Frontal cortex (tissue), 4 donors: Measurements from ENCODE around the gene PLCB1. TPM values are rescaled to one million over a fixed set of nuclear protein-coding genes. Genes with fewer than 3 reads are reported as not detected.

ENCODE experiments used
- DNase-seq, 2 donors: peaks; one replicate each; pipeline ENCODE4 v3.0.0; 2012; ENCODE audit warnings: low spot score in 2 of 2
- FAIRE-seq: peaks from 2 replicates; lab custom pipeline; 2012; peaks lifted over from hg19 to GRCh38; lab: Jason Lieb, UNC
- total RNA-seq: library from RNA; depleted of rRNA; stranded (reverse); fragments of >200 nt; gene quantifications from one replicate; pipeline ENCODE4 v1.2.3, GENCODE V29; 2014
- donor health status: control.
- donor health status: control.
- donor health status: control.

Gene PLCB1
- total RNA-seq, 1 donor from 2014 or later = 48.9 TPM

DNA sequence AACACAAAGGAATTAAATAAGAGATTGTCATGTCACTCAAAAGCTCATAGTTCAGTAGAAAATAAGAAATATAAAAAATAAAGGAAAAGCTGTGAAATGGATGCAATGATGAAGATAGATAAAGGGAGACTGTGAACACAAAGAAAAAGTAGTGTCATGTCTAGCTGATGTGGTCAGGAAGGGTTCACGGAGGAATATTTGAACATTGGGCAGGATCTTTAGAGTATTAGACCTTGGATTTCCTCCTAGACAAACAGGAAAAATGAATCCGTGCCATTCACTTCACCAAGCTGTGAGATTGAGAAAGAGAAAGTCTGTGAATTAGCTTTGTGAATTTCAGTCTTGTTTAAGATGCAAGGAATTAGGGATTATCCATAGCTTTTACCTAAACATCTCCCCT lies 522.4 kb downstream of the PLCB1 start:
- no peak for FAIRE-seq
- no peak for DNase-seq

DNA sequence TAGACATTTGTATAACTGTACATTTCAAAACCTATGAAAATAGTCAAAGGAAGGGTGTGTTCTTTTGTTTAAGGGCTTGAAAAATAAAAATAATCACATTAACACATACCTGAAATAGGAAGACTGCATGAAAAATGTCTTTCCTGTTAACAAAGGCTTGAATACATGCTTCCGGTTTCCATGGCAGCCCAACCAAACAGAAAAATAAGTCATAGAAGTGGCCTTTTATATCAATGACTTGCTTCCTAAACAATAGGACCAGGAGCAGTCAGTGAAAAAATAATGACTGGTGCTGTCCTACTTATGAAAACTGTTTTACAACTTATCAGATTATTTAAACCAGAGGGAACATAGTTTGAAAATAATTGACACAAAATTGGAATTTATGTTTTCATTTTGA lies 524.3 kb downstream of the PLCB1 start:
- FAIRE-seq = no peak
- no peak for DNase-seq

DNA sequence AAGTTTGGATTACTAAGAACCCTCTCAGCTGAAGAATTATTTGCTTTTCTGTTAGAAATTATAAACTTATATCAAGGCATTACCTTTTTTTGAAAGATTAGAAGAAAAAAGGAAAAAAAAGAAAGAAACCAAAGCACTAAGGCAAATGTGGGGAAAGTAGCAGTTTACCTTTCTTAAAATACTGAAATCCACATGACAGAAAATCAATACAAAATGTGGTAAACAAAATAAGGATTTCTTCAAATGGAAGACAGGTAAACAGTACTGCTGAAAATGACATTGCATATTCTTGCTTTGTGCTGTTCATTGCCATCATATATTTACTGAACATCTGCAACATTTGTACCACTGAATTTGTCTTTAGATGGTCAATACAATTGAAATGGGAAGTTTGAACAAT lies 525.6 kb downstream of the PLCB1 start:
- FAIRE-seq (no peak), DNase-seq (no peak)

DNA sequence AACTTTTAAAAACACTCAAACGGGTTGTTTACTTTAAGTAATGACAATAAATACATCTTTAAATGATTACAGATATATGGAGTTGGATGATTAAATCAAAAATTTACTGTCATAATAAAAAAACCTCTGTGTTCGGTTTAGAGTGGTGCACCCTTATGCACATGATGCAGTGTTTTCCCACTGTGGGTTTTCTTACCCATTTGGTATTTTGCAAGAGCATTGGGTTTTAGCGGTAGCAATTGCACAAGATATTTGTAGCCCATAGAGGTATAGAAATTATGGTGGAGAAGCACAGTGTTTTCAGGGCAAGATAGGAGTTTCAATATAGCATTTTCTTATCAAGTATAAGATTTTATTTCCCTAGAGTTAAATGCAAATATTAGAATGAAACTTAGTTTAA lies 526.0 kb downstream of the PLCB1 start:
- DNase-seq (no peak), FAIRE-seq (no peak)

DNA sequence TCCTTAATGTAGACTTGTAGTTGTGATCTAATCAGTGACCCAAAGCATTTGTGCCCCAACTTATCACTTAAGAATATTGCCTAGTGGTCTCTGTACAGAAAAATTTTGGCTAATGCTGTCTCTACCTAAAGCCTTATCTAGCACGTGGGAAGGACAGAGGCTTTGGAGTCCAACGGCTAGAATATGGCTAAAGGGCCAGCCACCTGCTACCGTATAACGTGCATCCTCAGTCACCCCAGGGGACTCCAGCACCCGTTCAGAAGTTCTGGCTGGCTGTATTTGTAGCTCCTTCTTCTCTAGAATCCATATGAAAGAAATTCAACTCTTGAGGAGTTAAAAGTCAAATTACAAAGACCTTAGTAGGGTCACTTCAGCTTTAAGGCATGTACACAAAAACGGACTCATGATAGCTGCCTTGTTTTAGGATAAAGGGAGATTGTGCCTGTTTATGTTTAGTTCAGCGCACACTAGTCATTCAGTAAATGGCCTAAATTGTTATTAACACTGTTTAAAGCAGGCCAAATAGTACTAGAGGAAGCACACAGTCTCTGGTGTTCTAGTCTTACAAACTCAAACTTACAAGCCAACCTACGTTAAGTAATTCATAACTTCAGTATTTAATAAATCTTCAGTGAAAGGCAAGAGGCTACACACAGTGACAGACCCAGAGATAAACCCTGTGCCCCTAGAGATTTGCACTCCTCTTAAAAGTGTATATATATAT lies 529.3 kb downstream of the PLCB1 start:
- no peak for DNase-seq
- FAIRE-seq = no peak

DNA sequence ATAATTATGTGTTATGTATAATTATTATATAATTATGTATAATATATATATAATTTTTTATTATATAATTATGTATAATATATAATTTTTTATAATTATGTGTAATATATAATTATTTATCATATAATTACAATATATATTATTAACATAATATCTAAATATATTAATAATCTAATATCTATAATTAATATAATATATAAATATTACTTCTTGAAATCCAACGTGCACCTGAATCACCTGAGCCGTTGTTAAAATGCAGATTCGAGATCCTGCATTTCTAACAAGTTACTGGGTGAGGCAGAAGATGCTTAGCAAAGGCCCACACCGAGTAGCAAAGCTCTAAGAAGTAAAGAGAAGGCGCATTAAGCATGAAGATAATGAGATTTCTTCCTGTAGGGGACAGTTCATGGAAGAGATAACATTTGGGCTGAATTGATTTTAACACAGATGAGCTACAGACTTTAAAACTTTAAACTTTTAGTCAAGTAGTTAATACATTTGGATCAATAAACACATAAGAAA lies 530.4 kb downstream of the PLCB1 start:
- no peak for DNase-seq
- FAIRE-seq = no peak

DNA sequence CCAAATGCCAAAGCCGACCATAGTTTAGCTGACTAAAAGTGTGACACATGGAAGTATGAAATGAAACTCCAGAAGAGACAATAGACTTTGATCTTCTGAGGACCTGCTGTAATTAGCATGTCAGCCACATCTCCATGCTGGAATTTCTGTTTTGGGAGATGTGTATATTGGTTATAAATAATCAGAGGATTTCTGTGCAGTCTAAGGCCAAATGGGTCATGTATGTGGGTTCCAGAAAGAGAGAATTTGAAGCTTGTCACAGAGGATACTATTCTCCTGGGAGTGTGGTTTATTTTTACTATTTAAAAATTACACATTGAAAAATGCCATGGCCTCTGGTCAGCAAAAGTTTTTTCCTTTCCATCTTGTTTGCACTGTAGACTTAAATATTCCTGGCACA lies 531.4 kb downstream of the PLCB1 start:
- FAIRE-seq = no peak
- DNase-seq = no peak

DNA sequence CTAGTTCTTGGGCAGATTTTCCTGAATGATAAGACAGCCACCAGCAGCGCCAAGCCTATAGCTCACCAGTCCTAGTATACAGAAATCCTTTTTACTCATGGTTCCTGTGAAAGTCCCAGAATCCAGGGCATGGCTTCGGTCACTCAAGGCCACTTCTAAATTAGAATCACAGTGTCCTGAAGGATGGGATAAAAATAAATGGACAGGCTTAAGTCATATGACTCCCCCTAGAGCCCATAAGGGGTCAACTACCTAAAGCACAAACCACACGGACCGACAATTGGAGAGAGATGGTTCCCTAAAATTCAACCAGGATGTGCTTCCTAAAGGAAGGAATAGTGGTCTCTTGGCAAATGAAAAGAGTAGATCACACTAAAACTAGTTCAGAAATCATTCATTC lies 532.7 kb downstream of the PLCB1 start:
- no peak for DNase-seq
- FAIRE-seq = no peak

DNA sequence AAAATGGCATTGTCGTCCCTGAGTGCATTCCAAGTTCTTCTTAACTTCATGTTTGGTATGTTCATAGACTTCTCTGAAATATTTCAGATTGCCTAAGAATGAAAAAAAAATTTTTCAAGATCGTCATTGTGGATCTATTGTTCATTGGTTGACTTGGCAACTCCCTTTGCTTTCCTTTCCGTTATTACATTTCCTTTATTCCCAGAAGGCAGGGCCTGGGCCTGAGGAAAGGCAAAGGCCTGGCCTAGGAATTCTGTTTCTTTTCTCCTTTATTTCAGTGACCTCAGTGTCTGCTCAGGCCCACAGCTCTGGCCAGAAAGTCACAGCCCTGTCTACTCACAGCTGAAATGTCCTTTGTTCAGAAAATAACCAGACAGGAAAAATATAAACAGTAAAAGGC lies 535.2 kb downstream of the PLCB1 start:
- FAIRE-seq (no peak), DNase-seq (no peak)

DNA sequence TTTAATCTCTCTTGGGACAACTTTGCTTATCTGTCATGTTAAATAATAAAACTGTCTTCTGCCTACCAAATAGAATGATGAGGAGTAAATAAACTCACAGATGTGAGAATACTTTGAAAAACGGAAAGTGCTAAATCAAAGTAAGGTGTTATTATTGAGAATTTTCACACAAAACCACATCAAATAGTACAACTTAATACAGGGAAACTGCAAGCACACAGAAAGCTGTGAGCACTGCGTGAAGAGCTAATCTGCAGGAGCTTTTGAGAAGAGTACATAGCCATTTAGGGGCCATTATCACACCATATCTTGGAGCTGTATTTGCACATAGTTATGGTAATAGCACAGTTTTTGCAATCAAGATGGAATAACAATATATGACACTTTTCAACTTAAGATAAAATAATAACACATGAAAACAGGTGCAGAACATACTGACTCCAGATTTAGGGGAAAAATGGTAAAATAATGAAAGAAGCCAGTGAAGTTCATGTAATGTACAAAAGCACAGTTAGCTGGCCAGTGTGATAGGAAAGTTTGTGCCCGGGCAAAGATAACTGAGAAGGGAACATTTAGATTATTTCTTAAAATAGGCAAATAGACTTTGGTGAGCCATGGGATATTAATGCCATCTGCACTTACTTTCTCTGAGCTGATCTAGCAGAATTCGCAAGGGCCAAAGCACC lies 538.3 kb downstream of the PLCB1 start:
- FAIRE-seq (no peak), DNase-seq (no peak)

DNA sequence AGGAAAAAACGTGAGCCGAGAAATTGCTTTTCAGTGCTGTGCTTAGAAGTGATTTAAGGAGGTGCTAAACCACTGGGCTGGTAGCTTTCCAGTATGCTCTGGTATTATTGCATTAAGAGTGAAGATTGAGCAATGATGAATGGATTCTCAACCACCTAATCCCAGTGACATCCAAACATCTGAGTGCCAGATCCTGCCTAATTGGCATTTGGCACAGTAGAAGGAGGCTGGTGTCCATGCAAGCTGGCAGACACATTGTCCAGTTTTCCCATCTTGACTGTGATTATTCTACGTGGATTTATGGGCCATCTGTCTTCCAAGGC lies 538.8 kb downstream of the PLCB1 start:
- FAIRE-seq (no peak), DNase-seq (no peak)

DNA sequence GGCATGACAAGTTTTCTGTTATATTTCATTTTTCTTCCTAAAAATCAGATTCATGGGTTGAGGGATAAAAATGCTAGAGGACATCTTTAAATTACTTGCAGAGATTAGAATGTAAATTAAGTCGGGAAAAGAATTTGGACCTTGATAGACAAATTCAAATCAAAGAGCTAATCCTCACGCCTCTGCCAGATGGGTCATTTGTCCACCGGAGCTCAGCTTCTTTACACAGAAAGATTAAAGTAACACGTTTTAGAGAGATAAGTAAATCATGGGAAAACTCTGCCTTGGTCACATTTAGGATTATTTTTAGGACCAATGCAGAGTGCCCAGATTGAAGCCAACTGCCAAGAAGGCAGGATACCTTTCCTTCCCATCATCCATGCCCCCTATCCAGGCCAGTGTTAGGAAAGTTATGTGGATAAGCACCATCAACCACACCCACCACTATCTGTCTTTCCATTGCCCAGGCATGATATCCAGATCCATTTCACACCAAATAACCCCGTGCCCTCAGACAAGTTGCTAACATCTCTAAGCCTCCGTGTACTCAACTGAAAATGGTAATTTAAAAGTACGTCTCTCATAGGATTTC lies 539.4 kb downstream of the PLCB1 start:
- FAIRE-seq (no peak), DNase-seq (no peak)

DNA sequence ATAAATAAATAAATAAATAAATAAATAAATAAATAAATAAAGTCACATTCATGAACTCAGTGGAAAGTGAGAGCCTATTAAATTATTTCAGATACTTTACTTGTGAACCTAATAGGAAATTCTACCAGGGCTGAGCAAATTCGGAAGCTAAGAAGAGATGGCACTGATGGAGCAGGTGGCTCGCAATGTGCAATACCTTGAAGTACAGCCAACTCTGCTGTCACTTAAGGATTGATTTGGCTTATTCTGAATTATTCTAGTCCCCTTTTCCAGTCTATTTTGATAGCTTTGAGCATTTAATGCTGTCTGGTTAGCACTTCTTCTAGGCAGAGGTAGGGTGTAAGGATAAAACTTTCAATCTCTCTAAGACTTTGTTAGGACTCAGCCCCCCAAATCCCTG lies 541.0 kb downstream of the PLCB1 start:
- DNase-seq = no peak

DNA sequence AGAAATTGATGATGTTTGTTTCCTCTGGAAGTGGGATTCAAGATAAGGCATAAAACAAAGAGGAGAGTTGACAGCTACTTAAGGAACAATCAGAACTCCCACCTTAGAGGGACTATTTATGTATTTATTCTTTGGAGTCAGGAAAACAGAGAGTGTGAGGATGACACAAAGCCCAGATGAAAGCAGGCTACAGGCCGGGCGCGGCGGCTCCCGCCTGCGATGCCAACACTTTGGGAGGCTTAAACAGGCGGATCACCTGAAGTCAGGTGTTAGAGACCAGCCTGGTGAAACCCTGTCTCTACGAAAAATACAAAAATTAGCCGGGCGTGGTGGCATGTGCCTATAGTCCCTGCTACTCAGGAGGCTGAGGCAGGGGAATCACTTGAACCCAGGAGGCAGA lies 543.8 kb downstream of the PLCB1 start:
- no peak for FAIRE-seq
- DNase-seq = no peak

More for the DNA sequence above, 541.0 kb downstream of the PLCB1 start:
- no peak for FAIRE-seq

DNA sequence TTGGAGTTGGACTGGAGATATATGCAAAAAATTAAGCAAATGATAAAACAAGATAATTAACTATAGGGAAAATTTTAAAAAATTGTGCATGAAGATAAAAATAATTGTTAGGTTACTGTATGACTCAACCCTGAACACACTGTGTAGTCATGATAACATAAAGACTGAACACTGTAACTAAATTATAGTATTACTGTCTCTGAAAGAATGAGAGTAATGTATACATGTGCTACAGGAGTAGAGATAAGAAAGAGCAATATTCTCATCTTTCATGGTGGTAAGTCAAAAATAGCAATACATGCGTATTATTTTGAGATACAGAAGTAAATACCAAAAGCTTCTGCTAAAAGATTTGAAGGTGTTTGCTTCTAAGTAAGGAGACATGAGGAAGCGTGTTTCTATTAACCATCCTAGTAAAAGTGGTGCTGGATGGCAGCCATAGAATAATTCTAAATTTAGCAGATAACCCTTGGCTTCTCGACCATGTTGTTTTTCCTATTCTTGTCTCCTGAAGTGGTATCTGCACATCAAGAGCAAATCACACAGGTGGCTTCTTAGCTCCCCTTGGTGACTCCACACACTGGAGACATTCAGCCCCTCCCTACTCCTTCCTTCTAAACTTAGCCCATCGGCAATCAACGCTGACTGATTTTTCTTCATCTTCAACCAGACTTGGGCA lies 546.2 kb downstream of the PLCB1 start:
- DNase-seq = peak in 1 of 2 donors; percentile 5
- FAIRE-seq = no peak

DNA sequence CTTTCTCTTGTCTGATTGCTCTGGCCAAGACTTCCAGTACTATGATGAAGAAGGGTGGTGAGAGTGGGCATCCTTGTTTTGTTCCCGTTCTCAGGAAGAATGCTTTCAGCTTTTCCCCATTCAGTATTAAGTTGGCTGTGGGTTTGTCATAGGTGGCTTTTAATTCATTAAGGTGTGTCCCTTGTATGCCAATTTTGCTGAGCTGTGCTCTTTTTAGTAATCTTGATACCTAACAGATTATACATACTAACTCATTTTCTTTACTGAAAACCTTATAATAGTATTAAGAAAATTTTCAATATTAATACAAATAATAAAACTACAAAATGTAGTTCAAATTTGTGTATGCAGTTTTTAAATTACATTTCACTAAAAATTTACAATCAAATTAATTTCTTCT lies 557.3 kb downstream of the PLCB1 start:
- DNase-seq (no peak), FAIRE-seq (no peak)

DNA sequence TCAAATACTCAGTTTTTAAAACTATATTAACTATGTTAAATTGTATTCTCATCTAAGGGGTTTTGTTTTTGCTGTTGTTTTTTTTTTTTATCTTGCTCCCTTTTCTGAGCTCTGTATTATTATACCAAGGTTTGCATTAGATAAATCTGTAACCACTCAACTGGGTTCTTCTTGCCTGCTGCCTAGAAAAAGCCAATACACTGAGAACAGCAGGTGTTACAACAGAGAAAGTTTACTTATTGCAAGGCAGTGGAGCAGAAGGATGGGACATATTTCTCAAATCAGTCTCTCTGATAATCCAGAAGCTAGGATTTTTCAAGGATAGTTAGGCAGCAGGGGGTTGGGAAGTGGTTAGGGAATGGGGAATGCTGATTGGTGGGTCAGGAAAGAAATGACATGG lies 558.0 kb downstream of the PLCB1 start:
- no peak for DNase-seq
- FAIRE-seq = no peak

DNA sequence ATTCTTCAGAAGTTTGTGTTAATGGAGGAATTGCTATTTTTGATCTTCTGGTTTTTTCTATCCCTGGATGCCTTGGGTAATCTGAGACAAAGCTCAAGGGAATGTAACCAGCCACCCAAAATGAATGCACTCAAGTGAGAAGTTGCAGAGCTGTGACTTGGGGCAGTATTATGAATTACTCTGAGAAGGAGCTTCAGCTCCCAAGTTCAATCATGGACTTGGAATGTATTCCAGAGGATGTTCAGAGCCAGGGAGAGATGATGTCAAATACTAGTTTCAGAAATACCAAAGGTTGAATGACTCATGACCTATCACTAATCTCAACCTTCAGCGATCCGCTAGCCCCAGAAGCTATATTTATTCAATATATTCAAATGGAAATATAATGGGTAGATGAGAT lies 561.6 kb downstream of the PLCB1 start:
- no peak for FAIRE-seq
- DNase-seq = no peak

DNA sequence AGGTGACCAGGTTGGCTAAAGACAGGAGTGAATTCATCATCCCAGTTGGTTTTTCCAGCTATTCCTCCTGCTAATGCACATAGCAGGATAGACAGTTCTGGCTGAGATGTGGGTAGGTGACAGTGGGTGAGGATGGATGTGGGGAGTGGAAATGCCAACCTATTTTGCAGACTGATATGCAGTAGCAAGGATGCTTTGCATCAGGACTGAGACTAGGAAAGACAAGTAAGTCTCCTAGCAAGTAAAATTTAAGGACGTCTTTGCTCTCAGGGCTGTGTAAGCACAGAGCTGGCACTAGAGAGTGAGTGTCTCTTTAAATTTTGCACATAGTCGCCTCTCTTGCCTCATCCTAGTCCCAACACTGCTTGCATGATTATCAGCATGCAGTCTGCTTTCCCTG lies 568.7 kb downstream of the PLCB1 start:
- DNase-seq (no peak), FAIRE-seq (no peak)

DNA sequence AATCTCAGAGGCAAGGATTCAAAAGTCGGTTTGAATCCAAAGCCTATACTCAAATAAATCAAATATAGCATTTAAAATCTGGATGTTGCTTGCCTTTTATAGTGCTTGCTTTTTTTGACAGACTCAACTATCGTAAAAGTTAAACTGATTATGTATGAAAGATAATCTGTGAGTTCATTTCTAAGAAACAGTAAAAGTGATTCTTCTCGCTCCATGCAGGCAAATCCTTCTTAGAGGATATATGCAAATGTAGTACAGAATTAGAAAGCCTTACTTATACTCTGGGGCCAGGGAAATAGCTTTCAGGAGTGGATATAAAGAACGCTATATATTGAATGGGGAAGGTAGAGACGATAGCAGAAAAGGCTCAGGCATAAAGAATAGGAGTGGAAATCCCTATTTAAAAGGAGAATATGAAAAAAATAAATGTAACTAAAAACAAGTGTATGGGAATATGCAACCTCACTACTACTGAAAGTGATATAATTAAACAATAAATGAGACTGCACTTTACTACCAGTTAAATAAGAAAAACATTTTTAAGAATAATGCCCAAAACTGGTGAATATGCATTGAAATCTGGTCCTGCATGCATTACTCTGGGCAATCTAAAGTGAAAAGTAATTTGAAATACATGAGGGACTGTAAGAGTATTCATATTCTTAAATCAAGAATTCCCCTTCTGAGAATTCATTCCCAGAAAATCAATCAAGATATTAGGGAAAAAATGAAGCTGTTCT lies 575.1 kb downstream of the PLCB1 start:
- no peak for DNase-seq
- no peak for FAIRE-seq
